Neural cell (in vitro differentiated cells): Measurements from ENCODE around the gene SMTN.

Experiments
- EZH2 ChIP-seq: fragments of 200-600, 300-800 bp; shearing (Covaris generic), sonication (generic); IDR thresholded peaks from 2 replicates; pipeline ENCODE4 v1.6.1; 2014; ENCODE audit warnings: antibody characterized with exemption, low read length, borderline replicate concordance, mild to moderate bottlenecking; ENCODE audit not compliant: insufficient read depth, poor library complexity, severe bottlenecking
- POLR2AphosphoS5 ChIP-seq: IDR thresholded peaks from 2 replicates; pipeline ENCODE4 v1.6.1; 2012
- TAF1 ChIP-seq: IDR thresholded peaks from 2 replicates; pipeline ENCODE4 v1.6.1; 2012; ENCODE audit warnings: low read depth
- TF ChIP-seq, protein P1 (sequence below): fragments of 450-650 bp; IDR thresholded peaks from 2 replicates; pipeline ENCODE4 v1.5.1; 2014; ENCODE audit warnings: antibody characterized with exemption, mild to moderate bottlenecking, moderate library complexity; ENCODE audit not compliant: poor library complexity, severe bottlenecking
- TF ChIP-seq, protein P2 (sequence below): IDR thresholded peaks from 2 replicates; pipeline ENCODE4 v1.6.1; 2012; ENCODE audit warnings: borderline replicate concordance

DNA sequence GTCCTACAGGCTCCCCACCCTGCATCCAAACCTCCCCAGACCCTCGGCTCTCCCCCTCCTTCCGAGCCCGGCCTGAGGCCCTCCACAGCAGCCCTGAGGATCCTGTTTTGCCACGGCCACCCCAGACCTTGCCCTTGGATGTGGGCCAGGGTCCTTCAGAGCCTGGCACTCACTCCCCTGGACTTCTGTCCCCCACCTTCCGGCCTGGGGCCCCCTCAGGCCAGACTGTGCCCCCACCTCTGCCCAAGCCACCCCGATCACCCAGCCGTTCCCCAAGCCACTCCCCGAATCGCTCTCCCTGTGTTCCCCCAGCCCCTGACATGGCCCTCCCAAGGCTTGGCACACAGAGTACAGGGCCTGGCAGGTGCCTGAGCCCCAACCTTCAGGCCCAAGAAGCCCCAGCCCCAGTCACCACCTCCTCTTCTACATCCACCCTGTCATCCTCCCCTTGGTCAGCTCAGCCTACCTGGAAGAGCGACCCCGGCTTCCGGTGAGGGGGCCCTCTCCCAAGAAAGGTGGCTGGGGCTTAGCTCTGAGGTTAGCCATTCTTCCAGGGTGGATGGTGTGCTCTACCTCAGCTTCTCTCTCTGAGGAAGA lies 44.5 kb downstream of the SMTN start:
- TF ChIP-seq, protein P1, sequence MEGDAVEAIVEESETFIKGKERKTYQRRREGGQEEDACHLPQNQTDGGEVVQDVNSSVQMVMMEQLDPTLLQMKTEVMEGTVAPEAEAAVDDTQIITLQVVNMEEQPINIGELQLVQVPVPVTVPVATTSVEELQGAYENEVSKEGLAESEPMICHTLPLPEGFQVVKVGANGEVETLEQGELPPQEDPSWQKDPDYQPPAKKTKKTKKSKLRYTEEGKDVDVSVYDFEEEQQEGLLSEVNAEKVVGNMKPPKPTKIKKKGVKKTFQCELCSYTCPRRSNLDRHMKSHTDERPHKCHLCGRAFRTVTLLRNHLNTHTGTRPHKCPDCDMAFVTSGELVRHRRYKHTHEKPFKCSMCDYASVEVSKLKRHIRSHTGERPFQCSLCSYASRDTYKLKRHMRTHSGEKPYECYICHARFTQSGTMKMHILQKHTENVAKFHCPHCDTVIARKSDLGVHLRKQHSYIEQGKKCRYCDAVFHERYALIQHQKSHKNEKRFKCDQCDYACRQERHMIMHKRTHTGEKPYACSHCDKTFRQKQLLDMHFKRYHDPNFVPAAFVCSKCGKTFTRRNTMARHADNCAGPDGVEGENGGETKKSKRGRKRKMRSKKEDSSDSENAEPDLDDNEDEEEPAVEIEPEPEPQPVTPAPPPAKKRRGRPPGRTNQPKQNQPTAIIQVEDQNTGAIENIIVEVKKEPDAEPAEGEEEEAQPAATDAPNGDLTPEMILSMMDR, result no peak
- TF ChIP-seq TAF1 (no peak), EZH2 (no peak), POLR2AphosphoS5 (no peak)
- TF ChIP-seq, protein P2, sequence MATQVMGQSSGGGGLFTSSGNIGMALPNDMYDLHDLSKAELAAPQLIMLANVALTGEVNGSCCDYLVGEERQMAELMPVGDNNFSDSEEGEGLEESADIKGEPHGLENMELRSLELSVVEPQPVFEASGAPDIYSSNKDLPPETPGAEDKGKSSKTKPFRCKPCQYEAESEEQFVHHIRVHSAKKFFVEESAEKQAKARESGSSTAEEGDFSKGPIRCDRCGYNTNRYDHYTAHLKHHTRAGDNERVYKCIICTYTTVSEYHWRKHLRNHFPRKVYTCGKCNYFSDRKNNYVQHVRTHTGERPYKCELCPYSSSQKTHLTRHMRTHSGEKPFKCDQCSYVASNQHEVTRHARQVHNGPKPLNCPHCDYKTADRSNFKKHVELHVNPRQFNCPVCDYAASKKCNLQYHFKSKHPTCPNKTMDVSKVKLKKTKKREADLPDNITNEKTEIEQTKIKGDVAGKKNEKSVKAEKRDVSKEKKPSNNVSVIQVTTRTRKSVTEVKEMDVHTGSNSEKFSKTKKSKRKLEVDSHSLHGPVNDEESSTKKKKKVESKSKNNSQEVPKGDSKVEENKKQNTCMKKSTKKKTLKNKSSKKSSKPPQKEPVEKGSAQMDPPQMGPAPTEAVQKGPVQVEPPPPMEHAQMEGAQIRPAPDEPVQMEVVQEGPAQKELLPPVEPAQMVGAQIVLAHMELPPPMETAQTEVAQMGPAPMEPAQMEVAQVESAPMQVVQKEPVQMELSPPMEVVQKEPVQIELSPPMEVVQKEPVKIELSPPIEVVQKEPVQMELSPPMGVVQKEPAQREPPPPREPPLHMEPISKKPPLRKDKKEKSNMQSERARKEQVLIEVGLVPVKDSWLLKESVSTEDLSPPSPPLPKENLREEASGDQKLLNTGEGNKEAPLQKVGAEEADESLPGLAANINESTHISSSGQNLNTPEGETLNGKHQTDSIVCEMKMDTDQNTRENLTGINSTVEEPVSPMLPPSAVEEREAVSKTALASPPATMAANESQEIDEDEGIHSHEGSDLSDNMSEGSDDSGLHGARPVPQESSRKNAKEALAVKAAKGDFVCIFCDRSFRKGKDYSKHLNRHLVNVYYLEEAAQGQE, result no peak
